Activated CD4-positive, alpha-beta T cell treated with anti-CD3 and anti-CD28 coated beads for 24 hours (primary cell): Measurements from ENCODE around the gene GALNT16.
"Not testable (repeated sequence)": the region's sequence is repeated elsewhere in the genome, so short reads cannot be mapped to it uniquely, and the experiment has no call there.

Experiments used
- DNase-seq, 2 donors: peaks; one replicate each; pipeline ENCODE4 v3.0.0-alpha.2; 2020; ENCODE audit warnings: low read depth in 2 of 2

The GALNT16 gene

DNA sequence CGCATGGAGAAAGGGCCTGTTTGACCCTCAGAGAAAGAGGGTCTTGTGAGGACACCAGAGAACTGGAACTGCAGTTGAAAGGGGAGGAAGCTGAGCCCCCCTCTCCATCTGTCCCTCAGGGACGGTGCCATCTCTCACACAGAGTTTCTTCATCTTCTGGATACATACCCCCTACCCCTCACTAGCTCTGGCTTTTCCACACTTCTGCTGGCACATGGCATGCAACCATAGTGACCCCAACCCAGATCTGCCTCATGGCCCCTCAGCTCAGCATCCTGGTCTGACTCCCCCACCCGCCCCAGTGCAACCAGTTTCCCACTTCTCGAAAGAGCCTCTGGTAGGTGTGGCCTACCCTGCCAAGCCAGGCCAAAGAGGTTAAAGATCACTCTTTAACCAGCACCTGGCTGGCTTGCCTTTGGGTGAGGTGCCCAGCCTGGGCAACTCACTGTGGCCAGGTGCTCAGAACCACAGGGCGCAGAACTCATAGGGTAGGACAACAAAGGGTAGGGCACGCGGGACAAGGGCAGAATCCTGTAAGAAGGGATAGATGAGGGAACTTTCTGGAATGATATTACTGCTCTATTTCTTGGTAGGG lies 25.8 kb downstream of the GALNT16 start:
- no peak for DNase-seq

DNA sequence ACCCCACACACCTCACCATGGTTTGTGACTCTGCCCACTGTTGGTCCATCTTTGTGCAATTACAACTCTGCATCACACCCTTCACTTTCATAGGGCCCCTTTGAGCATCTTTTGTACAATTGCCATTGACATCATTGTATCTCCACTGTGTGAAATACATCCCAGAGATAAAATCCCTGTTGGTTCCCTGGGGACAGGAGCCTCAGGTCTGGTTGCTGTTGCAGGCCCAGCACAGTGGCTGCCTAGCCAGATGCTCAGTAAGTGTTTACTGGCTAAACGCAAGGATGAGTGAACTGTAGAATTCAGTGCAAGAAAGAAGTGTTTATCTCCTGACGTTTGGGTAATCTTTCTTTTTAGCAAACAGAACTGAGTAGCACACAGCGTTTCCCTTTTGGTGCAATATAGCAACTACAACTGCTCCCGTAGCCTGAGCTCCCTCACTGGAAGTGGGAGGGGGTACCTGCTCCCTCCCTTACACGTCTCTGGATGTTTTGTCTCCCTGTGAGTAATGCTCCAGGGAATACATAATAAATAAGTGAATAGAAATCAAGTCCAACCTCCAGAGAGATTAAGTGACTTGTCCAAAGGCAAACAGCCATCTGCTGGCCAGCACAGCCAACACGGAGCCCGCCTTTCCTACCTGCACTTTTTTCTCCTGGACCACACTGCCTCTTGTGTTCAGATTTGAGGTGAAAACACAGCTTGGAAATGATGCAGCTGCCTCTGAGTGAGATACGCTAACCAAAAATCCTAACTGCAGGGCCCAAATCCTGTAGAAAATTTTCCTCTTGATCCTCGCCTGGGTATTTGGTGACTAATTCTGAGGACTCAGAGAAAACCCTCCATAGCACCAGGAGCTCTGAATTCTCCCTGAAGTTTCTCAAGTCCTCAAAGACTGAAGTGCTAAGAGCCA lies 27.4 kb downstream of the GALNT16 start:
- DNase-seq = no peak

DNA sequence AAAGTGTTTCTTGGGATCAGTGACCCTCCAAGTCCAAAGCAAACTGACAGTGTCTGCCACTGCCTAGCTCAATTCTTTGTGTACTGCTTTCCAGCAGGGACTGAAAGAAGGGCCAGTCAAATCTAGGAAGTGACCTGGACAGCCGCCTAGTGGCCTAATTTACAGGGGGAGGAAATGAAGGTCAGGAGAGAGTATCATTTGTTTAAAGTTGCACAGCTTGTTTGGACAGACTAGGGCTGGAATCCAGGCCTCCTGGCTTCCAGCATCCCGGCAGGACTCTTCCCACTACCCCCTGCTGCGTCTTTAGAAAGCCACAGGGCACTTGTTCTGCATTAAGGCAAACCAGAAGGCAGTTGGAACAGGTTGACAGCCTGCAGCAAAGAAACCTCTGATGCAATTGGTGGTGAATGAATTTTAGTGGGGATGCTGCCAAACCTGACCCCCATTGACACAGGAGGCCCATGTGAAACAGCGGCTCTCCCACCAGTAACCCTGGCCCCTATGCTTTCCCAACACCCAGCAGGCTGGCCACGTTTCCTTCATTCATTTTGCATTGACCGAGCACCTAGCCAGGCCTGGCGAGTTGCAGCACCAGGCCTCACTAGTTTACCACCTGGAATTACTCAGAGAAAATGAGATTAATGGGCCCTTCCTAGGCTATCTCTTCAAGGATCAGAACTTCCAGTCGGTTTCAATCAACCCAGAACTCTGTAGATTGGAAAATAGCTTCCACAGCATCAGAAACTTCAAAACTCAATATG lies 28.2 kb downstream of the GALNT16 start:
- DNase-seq = no peak

DNA sequence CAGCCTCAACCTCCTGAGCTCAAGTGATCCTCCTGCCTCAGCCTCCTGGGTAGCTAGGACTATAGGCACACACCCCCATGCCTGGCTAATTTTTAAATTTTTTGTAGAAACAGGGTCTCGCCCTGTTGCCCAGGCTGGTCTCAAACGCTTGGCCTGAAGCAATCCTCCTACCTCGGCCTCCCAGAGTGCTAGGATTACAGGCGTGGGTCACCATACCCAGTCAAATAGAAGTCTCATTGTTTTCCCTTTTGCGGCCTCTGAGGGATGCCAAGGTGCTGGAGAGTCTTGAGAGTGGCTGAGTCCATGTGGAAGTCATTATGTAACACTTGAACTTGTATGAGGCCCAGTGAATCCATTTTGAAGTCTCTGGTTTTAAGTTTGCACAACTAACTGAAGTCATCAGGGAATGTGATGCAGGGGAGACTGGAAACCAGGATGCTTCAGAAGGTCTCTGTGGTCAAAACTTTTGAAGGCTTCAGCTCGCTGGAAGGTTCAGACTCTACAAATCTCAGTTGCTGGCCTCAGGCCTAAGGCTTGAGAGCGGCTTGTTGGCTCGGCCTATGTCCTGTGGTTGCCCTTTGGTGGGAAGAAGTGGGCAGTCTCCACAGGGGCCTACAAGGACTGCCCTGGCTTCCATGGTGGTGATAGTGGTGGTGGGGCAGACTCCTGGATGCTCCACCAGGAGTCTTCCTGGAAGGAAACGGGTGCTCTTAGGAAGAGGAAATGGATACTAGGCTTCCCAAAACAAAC lies 29.2 kb downstream of the GALNT16 start:
- no peak for DNase-seq

DNA sequence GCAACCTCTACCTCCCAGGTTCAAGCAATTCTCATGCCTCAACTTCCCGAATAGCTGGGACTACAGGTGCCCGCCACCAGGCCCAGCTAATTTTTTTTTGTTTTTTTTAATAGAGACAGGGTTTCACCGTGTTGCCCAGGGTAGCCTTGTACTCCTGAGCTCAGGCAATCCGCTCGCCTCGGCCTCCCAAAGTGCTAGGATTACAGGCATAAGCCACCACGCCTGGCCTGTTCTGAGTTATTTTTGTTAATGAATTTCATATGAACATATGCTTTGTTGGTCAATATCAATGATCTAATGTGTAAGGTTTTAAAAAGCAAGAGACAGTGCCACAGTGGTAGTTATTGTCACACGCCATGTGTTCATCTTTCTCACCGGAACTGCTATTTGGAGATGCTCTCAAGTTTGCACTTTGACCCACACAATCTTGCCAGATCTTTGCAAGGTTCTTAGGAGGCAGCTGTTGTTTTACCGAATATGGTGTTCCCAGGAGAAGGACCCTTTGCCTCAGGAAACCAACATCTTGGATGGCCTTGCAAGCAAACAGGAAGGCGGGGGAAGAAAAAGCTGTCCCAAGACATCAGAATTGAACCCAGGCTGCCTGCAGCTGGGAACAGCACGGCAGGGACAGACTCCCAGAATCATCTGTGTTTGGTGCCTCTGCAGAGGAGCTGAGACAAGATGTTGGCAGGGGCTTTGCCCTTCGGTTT lies 30.0 kb downstream of the GALNT16 start:
- DNase-seq = no peak

DNA sequence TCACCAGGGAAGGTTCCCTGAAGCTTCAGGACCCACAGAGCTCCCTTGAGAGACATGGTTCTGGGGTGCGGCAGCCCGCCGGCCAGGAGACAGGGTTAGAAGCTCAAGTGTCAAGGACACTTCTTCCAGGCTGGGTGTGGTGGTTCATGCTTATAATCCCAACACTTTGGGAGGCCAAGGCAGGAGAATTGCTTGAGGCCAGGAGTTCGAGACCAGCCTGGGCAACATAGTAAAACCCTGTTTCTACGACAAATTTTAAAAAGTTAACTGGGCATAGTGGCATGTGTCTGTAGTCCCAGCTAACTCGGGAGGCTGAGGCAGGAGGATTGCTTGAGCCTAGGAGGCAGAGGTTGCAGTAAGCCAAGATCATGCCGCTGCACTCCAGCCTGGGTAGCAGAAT lies 30.9 kb downstream of the GALNT16 start:
- DNase-seq = not testable (repeated sequence)

DNA sequence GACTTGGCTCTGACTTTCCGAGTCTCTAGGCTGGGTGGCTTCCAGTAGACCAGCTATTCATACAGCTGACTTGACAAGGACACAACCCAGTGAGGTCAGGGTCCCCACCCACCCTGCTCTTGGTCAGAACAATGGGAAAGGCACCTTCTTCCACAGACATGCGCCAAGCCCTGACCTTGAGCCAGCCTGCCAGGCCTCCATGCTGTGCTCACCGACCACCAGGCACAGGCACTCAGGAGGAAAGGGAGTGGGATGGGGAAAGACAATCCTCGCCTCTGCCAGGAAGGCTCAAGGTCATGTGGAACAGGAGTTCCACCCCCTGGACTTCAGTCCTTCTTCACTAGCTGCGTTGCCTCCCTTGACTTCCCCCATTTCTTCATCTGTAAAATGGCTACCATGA lies 31.4 kb downstream of the GALNT16 start:
- DNase-seq = no peak

DNA sequence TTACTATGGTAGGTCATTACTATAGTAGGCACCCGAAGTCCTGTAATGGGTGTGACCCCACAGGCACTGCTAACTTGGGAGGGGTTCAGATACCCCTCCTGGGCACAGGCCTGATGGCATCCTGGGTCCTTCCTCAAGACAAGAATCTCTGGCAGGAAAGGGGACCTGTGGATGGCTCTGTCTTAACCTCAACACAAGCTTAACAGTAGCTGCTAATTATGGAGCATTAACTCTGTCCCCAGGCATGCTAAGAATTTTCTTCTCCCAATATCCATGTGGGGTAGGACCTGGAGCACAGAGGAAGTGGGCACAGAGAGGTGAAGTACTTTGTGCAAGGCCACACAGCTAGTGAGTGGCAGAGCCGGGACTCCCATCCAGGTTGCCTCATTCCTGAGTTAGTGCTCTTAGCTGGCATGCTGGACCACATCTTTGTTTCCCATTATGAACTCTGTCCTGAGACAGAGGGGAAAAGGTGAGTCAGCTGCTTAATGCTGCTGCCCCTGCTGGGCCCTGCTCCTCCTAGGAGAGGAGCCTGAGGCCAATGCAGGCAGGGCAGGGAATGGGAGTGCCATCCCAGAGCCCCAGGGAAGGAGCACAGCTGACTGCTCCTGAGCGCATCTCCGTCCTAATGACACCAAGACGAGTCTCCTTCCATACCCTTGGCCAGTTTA lies 32.1 kb downstream of the GALNT16 start:
- DNase-seq = no peak

DNA sequence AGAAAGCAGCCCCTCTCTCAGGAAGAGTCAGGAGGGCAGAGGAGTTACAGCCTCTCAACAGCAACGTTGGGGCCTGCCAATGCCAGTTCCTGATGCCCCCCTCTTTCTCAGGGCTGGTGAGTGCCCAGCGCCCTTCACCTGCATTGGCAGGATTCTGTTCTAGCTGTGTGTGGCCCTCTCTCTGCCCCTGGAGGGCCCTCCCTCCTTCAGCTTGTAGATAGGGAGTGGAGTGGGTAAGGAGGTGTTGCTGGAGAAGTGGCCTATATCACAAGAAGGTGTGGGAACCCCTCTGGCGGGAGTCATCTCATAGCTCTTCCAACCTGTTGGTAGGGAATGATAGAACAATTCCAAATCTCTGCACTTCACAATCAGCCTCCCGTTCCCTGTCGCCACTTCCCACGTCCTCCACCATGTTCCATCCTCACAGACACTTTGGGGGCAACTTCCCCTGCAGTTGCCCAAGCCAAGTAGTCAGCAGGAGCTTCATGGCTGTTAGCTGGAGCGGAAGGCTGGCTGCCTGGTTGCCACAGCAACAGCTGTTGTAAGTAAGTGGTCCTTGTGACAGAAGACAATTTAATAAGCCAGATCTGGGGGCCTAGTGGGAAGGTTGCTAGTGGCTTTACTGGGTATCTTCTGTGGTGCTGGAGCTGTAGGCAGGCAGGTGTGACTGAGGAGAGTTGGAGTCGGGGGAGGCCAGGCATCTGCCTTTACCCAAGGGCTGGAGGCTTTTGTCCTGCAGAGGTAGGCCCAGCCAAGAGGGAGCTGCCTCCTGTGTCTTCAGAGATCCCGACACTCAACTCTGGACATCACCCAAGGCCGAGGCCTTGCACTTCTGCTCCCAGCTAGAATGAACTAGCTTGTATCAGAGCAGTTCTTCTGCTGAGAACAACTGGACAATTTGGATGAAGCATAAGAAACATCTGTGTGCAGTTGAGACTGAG lies 38.4 kb downstream of the GALNT16 start:
- no peak for DNase-seq

DNA sequence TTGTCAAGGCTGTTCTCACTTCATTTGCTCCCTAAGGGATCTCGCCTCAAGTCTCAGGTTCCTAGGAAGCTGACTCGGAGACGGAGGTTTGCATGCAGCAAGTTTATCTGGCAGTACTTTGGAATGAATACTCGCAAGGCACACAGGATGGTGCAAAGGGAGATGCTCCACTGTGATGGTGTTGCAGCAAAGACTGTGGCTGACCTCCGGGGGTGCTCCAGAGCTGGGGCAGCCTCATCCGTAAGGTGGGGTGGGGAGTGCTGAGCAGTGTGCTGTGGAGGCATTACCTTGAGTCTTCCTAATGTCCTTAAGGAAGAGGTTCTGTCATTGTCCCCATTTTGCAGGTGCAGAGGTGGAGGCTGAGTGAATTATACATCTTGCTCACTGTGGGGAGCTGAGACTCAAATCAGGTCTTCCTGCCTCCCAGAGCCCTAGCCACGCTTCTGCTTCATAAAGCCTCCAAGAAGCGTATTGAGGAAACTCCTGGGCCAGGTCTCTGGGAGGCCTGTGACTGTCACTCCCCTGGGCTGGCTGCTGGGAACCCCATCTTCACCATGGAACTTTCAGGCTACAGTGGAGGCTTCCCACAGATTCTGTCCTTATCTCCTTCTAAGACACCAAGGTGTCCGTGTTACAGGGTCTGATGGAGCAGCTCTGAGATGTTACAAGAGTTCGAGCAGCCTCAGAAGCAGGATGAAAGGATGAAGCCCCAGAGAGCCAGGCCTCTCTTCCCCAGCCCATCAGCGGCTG lies 39.5 kb downstream of the GALNT16 start:
- no peak for DNase-seq

DNA sequence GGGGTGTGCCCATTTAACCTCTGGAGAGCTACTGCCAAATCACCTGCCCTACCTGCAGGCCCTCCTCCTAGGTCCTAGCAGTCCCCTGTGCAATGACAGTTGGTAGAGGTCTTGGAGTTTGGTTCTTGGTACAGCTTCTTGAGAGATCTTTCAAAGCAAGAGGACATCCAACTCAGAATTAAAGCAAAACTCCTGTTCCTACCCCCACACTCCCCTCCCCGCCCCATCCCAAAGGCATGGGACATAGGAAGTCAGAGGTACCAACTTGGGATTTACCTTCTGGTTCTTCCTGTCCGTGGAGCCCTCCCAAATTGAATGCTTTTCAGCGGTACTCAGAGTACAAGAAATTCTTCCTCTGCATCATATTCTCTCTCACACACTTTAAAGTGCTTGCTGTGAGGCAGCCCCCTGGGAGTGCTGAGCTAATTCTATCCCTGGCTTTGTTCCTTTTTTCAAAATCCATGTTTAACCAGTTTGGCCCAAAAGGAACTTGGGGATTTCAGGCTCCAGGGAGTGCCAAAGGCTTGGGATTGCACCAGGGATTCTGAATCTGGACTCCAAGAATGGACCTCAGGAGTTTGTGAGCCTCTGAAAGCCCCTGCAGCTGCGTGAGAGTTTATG lies 40.8 kb downstream of the GALNT16 start:
- no peak for DNase-seq

DNA sequence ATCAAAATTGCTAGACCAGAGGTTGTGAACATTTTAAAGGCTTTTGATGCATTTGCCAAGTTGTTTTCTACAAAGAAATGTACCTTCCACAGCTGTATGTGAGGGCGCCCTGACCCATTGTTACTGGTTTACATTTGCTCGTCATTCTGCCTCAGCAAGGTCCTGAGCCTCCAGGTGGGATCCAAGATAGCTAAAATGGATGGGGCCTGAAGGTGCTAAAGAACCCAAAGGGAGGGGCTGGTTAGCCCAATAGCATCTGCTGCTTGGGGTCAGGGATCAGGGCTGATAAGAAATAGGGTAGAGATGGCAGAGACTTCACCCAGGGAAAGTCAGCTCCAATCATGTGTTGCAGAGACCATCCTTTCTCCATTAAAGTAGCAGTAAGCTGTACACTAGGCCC lies 43.1 kb downstream of the GALNT16 start:
- DNase-seq = no peak

DNA sequence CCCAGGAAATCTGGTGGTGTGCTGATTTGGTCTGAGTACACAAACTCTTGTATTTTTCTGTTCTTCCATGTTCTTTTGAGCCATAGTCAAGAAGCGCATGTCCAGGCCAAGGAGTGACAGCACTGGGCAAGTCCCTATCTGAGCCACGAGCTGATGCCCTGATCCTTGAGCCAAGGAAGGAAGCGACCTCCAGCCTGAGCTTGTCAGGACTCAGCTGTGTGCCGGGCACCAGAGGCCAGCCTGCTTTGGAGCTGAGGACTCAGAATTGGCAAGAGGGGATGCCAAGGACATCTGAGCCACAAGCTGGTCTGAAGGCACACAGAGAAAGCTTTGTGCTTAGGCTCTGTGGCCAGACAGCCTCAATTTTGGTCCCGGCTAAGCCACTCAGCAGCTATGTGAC lies 52.6 kb downstream of the GALNT16 start:
- DNase-seq = no peak

DNA sequence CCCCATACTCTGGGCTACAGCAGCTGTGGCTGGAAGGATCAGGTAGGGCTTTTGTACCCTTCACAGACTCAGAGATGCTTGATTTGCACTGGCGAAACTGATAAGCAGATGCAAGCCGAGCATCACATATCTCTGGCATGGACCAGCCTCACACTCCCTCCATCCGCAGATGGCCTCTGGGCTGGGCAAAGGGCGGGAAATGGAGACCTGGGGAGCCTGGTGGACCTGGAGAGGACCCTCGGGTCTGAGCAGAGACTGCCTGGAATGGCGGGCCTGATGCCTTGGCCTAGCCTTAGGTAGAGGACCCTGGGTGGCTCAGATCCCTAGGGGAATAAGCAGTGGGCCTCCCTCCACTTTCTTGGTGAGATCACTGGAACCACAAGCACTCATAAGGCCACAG lies 53.2 kb downstream of the GALNT16 start:
- DNase-seq = no peak

DNA sequence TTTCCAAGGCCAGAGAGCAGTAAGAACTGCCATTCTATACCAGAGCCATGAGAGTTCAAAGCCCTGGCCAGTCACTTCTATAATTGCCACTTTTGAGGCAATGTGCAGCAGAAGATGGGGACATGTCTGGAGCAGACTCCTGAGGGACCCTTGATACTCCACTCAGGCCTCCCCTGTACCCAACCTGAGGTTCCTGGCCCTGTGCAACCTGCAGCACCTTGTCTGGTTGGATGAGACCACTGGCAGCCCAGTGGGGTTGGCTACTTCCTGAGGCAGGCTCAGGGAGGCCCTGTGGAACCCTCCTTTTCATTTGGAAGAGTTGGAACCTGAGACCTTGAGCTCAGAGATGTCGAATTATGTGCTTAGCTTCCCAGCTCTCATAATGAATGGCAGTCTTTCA lies 54.4 kb downstream of the GALNT16 start:
- no peak for DNase-seq

DNA sequence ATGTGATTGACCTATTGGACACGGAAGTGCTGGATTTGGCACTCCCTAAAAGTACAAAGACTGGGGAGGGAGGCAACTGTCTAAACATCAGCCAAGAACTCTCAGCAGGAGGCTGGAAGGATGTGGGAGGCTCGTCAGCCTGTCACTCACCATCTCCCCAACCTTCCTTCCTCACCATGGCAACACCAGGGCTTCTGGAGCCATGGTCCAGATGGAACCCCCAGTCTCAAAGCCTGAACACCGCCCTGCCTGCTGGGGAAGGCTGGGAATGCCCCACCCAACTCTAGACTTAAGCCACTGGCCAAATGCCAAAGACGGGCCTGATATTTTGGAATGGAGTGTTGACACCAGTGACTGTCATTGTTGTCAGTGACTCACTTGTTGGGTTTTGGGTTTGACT lies 55.3 kb downstream of the GALNT16 start:
- DNase-seq = no peak

DNA sequence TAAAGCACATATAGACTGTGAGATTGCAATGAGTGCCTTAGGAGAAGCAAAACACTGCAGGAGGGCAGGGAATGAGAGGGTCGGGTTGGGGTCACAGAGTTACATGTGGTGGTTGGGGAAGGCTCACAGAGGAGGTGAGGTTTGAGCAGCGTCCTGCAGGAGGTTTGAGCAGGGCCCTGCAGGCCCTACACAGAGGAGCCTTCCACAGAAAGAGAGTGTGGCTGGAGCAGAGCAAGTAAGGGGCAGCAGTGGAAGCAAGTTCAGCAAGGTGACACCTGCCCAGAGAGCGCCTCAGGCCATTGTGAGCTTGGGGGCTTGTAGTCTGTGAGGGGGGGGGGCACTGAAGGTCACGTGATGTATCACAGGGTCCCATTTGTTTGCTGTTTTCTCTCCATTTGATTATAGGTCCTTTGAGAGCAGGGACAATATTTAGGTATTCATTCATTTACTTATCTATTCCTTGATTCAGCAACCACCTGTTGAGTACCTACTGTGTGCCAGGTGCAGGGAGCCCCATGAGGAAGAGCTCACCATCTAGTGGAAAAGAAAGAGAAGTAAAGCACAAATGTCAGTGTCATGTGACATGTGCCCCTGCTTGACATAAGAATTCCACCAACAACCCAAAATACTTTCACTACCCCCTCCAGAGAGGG lies 56.6 kb downstream of the GALNT16 start:
- DNase-seq = no peak
